GM18498 (cell line): Measurements from ENCODE around the gene CCDC27.
"Not testable (repeated sequence)": the region's sequence is repeated elsewhere in the genome, so short reads cannot be mapped to it uniquely, and the experiment has no call there.

Experiments
- ATAC-seq: cut with Tn5 transposase; IDR thresholded peaks from one replicate; pipeline ENCODE4 v1.9.1; 2021; ENCODE audit warnings: mild to moderate bottlenecking, moderate library complexity; ENCODE audit not compliant: unreplicated experiment

The CCDC27 gene

DNA sequence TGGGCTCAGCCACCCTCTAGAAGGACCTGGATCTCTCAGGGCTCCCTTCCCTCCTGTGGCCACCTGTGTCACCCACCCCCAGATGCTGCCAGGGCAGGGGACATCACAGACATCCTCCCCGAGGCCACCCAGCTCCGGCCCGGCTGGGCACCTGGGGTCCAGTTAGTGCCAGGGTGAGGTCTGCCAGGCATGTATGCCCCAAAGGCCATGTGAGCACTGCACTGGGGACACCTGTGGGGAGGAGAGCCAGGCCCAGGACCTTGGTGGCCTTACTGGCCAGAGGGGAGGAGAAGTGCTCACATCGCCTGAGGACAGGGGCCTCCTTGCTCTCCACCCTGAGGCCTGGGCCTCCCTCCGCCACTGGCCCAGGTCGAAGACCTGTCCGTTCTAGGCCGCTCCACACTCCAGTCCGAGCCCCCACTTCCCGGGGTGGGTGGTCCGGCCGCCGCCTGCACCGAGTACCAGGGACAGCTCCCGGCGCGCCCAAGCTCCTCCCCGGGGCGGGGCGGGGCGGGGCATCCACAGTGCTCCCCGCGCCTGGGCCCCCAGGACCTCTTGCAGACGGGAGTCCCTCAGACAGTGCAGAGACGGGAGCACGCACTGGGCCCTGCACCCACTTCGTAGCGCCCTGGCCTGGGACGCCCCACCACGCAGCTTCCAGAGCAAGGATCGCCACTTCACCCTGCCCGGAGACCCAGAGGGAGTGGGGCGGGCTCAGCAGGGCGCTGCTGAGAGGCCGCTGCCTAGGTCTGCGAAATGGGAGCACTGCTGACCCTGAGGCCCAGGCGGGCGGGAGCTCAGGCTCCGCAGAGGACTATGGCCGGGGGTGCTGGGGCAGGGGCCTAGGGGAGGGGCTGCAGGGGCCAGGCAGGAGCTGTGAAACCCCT is 34.3 kb upstream of the CCDC27 start:
- no peak for ATAC-seq

DNA sequence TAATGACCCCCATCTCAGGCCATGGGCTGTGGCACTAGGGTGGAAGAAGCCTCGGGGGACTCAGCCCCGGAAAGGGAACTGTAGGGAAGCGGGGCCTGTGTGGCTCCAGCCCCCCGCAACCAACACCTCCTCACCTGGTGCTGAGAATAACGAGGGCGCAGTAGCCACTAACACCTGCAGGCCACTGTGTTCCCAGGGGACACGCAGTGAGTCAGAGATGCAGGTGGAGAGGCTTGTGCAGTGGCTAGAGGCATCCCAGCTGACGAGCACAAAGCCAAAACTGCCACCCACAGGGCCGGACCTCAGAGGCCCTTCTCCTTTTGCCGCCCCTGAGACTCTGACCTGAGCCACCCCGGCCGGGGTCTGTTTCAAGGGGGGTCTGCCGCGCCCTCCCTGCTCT is 33.5 kb upstream of the CCDC27 start:
- no peak for ATAC-seq

DNA sequence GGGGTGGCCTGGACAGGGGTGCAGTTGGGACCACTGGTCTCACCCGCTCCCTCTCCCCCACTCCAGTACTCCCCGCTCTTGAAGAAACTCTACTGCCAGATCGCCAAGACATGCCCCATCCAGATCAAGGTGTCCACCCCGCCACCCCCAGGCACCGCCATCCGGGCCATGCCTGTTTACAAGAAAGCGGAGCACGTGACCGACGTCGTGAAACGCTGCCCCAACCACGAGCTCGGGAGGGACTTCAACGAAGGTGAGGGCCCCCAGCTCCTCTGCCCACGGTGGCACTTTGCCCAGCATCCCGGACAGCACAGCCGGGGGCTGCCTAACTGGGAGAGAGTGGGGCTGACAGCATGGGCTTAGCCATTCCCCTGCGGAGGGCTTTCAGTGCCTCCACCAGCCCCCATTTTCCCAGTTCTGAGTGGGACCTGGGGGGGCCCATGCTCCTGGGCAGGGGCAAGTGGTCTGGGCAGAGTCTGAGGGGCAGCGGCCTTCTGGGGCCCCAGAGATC is 30.2 kb upstream of the CCDC27 start:
- ATAC-seq = no peak

DNA sequence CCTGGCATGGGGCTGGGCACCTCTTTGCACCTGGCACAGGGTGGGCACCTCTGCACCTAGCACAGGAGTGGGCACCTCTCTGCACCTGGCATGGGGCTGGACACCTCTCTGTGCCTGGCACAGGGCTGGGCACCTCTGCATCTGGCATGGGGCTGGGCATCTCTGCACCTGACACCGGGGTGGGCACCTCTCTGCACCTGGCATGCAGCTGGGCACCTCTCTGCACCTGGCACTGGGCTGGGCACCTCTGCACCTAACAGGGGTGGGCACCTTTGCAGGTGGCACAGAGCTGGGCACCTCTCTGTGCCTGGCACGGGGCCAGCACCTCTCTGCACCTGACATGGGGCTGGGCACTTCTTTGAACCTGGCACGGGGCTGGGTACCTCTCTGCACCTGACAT is 29.4 kb upstream of the CCDC27 start:
- ATAC-seq = no peak

DNA sequence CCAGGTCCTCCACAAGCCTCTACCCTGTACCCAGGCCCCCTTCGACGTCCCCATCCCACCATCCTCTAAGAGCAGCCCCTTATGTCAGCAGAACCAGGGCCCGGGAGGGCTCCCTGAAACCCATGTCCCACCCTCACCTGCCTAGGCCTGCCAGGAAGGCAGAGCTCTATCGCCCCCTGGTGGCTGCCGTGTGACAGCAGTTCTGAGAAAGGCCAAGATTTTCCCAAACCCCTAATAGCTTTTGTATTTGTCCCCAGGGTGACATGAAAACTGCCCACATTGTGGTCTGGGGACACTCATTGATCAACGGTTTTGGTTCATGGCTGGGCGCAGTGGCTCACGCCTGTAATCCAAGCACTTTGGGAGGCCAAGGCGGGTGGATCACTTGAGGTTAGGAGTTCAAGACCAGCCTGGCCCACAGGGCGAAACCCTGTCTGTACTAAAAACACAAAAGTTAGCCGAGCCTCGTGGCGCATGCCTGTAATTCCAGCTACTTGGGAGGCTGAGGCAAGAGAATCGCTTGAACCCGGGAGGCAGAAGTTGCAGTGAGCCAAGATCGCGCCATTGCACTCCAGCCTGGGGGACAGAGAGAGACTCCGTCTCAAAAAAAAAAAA is 27.7 kb upstream of the CCDC27 start:
- not testable (repeated sequence) for ATAC-seq

DNA sequence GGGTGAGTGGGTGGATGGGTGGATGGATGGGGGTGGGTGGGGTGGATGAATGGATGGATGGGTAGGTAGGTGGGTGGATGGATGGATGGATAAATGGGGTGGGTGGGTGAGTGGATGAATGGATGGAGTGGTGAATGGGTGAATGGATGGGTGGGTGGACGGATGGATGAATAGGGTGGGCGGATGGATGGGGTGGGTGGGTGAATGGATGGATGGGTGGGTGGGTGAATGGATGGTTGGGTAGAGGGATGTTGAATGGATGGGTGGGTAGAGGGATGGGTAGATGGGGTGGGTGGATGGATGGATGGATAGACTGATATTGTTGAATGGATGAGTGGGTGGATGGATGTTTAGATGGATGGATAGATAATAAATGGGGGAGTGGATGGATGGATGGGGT is 26.9 kb upstream of the CCDC27 start:
- no peak for ATAC-seq

DNA sequence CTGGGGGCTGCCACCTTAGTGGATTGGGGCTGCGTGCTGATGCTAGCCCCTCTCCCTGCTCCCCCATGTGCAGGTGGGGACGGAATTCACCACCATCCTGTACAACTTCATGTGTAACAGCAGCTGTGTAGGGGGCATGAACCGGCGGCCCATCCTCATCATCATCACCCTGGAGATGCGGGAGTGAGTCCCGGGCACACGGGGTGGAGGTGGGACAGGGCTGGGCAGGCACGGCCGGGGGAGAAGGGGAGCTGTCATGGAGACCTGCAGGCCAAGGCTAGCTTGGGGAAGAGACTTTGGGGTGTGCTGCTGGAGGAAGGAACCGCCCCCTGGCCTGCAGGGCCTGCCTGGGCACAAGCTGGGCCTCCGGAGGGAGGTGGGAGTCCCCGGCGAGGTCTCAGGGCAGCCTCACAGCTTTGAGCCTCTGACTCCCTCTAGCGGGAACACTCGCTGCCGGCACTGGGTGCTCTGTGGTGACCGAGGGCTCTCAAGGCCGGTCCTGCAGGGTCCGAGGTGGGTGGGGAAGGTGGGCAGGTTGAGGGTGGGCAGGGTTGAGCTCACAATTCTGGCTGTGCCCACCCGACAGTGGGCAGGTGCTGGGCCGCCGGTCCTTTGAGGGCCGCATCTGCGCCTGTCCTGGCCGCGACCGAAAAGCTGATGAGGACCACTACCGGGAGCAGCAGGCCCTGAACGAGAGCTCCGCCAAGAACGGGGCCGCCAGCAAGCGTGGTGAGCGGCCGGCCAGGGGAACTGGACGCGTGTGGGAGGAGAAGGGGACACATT is 25.0 kb upstream of the CCDC27 start:
- ATAC-seq = no peak

DNA sequence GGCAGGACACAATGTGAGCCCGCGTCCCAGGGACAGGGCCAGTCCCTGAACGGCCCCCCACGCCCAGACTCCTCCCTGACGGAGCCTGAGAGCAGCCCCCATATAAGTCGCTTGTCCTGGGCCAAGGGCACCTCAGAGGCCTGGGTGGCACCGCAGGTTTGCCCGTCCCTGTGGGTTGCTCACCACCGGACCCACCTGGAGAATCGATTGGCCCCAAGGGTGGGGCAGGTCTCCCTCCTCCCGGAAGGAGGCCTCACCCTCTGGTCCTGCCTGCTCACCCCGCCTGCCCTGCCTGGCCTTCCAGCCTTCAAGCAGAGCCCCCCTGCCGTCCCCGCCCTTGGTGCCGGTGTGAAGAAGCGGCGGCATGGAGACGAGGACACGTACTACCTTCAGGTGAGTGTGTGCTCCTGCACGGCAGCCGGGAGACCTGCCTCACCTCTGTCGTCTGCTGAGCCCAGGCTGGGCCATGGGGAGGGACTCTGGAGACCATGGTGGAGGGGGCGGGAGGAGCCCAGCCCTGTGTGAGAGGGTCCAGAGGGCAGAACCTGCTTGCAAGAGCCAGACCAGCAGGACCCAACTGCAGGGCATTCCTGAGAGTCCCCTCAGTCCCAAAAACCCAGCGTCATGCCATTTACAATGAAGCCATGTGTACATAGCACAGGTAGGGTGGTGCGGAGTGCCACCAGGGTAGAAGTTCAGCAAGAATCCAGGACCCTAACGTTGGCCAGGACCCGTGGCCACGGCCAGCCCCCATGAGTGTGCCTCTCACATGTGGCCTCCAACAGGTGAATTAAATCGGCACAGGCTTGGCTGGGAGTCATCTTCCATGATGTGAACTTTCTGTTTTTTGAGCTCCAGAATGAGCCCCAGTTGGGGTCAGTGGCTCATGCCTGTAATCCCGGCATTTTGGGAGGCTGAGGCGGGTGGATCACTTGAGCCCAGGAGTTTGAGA is 24.1 kb upstream of the CCDC27 start:
- no peak for ATAC-seq

DNA sequence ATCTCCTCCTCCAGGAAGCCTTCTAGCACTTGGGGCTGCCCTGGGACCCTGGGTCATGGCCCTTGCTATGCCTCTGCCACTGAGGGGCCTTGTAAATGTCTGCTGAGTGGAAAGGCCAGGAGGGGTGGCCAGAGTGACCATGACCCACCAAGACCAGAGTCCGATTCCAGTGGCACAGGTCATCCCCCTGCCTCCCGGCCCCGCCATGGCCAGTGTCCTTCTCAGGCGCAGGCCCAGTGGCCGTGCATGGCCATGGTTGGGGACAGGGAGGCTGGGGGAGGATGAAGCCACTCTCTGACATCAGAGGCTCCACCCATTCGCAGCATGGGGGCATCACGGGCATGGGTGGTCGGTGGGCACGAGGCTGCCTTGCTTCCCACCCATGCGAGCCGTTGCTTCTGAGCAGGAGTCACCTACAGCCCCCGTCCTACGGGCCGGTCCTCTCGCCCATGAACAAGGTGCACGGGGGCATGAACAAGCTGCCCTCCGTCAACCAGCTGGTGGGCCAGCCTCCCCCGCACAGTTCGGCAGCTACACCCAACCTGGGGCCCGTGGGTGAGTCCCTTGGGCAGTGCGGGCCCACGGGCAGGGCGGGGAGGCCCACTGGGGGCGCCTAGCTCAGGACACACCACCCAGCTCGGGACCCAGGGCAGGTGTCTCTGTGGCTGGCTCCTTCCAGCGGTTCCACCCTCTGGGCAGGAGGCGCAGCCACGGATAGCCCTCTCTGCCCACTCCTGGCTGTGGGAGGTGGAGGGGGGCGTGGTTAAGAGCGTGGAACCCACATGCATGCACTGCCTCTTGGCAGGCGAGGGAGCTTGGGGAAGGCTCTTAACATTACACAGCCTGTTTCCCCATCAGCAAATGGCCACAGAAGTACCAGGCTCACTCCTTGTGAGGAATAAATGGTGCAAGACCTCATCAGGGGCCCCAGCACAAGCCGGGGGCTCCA is 22.4 kb upstream of the CCDC27 start:
- ATAC-seq = no peak

DNA sequence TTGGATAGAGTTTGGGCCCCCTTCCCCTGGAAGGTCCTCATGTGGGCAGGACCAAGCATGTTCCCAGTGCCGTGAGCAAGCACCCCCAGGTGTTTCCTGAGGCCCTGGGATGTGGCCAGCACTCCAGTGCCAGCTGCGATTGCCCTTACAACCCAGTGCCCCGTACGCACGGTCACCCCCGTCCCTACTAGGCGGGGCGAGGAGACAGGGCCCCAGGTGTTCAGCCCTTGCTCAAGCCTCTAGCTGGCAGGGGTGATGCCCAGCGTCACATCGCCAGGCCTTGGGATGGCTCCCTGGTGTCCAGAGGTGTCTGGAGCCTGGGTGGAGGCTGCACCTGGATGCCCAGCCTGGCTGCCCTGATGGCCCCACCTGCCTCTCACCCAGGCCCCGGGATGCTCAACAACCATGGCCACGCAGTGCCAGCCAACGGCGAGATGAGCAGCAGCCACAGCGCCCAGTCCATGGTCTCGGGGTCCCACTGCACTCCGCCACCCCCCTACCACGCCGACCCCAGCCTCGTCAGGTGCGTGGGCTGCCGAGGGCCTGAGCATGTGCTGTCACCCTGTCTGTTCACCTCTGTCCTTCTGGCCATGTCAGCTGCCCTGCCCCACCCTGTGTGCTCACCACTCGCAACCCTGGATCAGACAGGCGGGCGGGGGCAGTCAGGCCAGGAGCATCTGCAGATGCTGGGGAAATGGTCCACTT is 21.6 kb upstream of the CCDC27 start:
- no peak for ATAC-seq

DNA sequence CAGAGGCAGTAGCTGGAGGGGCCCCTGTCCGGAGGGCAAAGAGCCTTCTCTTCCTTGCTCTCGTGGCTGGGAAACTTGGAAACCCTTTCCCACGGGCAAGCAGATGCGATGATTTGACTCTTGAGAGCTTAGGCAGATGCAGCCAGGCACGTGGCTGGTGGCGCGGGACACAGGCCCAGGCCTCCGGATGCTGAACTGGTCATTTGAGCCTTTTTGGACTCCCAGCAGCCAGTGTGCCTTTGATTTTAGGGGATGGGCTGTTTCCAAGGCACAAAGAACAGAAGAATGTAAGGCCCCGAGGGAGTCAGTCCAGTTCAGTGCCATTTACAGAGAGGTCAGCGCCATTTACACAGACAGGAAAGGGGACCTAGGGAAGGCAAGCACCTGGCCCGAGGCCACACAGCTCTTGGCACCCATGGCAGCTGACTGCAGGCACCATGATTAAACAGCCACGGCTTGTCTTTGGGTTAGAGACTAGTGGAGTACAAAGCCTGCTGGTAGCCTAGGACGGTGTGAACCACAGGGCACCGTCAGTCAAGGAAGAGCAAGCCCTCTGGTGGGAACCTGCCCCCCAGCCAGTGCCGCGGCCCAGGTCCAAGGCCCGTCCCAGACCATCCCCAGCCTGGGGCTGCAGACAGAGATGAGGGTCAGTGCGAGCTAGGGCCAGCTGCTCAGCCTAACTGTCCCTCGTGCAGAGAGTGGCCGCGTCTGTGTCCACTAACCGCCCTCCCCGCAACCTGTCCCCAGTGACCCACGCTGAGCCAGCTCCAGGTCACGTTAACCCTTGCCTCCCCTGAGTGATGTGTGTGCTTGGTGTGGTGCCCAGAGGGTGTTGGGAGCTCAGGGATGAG is 20.4 kb upstream of the CCDC27 start:
- ATAC-seq = no peak

DNA sequence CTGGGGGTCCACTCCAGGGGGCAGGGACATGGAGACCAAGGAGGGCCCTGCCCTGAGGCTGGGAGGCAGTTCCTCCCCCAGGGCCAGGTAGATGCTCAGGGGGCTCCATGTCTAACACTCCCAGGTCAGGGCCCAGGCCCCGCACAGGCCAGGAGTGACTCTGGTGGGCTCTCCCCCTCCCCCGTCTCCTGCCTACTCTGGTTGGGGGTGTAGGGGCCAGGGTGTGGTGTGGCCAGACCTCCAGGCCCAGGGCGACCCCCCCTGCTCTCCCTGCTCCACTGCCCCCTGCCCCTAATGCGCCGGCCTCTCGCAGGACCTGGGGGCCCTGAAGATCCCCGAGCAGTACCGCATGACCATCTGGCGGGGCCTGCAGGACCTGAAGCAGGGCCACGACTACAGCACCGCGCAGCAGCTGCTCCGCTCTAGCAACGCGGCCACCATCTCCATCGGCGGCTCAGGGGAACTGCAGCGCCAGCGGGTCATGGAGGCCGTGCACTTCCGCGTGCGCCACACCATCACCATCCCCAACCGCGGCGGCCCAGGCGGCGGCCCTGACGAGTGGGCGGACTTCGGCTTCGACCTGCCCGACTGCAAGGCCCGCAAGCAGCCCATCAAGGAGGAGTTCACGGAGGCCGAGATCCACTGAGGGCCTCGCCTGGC is 19.7 kb upstream of the CCDC27 start:
- ATAC-seq = no peak

DNA sequence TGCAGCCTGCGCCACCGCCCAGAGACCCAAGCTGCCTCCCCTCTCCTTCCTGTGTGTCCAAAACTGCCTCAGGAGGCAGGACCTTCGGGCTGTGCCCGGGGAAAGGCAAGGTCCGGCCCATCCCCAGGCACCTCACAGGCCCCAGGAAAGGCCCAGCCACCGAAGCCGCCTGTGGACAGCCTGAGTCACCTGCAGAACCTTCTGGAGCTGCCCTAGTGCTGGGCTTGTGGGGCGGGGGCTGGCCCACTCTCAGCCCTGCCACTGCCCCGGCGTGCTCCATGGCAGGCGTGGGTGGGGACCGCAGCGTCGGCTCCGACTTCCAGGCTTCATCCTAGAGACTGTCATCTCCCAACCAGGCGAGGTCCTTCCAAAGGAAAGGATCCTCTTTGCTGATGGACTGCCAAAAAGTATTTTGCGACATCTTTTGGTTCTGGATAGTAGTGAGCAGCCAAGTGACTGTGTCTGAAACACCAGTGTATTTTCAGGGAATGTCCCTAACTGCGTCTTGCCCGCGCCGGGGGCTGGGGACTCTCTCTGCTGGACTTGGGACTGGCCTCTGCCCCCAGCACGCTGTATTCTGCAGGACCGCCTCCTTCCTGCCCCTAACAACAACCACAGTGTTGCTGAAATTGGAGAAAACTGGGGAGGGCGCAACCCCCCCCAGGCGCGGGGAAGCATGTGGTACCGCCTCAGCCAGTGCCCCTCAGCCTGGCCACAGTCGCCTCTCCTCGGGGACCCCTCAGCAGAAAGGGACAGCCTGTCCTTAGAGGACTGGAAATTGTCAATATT is 19.0 kb upstream of the CCDC27 start:
- no peak for ATAC-seq

DNA sequence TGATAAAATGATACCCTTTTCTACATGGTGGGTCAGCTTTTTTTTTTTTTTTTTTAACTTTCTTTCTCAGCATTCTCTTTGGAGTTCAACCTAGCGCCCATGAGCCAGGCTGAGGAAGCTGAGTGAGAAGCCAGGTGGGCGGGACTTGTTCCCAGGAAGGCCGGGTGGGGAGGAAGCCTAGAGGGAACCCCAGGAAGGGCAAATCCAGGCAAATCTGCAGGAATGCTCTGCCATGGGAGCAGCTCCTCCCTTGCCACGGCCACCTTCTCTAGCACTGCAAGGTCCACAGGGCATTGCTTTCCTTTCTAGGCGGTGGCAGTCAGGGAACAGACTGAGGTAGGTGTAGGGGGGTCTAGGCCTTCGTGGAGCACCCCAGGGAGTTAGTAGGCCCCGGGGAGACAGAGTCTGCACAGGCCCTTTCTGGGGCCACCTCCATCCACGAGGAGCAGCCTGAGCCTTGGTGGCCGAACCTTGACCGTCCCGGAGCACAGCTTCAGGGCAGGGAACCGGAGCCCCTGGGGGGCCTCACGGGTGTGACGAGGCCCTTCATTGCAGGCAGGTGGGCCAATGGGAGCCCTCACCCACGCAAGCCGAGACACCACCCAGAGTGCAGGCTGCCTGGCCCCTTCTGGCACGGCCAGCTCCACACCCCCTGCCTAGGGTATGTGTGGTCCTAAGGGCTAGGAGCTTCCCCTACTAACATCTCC is 18.2 kb upstream of the CCDC27 start:
- no peak for ATAC-seq

DNA sequence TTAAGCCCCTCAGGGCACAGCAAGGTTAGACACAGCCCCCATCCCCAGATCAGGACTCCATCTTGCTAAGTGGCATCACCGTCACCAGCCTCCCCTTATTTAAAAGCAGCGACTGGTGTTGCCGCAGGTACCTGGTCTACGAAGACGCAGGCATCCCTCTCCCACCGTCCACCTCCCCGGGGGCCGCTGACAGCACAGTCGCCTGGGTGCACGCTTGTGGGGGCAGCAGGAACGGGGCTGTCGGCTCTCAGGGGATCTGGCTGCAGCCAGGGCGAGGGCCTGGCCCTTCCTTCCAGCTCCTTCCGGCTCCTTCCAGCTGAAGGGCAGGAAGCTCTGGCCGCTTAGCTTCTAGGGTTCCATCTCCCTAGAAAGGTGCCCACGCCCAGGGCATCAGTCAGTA is 17.6 kb upstream of the CCDC27 start:
- no peak for ATAC-seq
